ENCODE measurements around the gene SIRPB2.

SIRPB2 gene

DNA sequence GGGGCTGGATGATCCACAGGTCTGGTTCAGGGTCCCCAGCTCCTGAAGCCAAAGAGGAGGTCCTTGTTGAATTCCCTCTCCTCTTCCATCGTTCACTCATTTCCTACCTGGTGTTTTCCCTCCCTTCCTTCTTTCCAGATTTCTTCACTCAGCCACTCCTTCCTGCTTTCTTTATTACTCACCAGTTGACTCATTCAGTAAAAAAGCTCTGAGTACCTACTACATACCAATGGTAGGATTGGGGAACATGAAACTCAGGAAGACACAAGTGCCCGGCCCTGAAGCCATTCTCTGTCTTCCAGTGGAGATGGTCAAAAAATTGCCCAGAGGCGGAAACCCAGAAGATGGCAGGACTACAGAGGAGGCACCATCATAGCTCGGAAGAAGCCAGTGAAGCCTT is 12.7 kb downstream of the SIRPB2 start:
- TF ChIP-seq ZFX (IDR thresholded peaks at IDR 0.05; ENCODE audit: borderline replicate concordance): no peak
- TF ChIP-seq, protein P1, sequence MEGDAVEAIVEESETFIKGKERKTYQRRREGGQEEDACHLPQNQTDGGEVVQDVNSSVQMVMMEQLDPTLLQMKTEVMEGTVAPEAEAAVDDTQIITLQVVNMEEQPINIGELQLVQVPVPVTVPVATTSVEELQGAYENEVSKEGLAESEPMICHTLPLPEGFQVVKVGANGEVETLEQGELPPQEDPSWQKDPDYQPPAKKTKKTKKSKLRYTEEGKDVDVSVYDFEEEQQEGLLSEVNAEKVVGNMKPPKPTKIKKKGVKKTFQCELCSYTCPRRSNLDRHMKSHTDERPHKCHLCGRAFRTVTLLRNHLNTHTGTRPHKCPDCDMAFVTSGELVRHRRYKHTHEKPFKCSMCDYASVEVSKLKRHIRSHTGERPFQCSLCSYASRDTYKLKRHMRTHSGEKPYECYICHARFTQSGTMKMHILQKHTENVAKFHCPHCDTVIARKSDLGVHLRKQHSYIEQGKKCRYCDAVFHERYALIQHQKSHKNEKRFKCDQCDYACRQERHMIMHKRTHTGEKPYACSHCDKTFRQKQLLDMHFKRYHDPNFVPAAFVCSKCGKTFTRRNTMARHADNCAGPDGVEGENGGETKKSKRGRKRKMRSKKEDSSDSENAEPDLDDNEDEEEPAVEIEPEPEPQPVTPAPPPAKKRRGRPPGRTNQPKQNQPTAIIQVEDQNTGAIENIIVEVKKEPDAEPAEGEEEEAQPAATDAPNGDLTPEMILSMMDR (IDR thresholded peaks at IDR 0.05): no peak
- H3K27ac ChIP-seq: no peak overlapping the region

DNA sequence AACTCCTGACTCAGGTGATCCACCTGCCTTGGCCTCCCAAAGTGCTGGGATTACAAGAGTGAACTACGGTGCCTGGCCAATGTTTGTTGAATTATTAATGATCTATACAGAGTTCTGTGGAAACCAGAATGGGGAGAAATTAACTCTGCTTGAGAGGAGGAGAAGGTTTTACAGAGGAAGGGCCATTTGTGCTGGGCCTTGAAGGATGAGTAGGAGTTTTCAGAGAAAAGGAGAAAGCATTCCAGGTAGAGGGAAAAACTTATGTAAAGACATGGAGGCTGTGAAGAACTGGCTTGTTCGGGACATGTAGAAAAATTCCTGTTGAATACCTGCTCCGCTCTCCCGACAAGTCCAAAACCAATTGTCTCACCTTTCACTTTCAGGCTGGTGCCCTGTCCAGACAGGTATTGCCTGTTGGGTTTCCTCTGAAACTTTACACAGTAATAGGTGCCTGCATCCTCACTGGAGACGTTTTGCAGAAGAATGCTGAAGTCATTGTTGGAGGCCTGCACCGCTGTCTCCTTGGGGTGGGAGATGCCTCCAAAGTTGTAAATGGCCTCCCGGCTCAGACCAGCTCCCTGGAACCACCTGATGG is 13.2 kb downstream of the SIRPB2 start:
- no peak overlapping the region for H3K27ac ChIP-seq
- TF ChIP-seq, protein P1 (IDR thresholded peaks at IDR 0.05): no peak
- TF ChIP-seq ZFX (IDR thresholded peaks at IDR 0.05; ENCODE audit: borderline replicate concordance): no peak

DNA sequence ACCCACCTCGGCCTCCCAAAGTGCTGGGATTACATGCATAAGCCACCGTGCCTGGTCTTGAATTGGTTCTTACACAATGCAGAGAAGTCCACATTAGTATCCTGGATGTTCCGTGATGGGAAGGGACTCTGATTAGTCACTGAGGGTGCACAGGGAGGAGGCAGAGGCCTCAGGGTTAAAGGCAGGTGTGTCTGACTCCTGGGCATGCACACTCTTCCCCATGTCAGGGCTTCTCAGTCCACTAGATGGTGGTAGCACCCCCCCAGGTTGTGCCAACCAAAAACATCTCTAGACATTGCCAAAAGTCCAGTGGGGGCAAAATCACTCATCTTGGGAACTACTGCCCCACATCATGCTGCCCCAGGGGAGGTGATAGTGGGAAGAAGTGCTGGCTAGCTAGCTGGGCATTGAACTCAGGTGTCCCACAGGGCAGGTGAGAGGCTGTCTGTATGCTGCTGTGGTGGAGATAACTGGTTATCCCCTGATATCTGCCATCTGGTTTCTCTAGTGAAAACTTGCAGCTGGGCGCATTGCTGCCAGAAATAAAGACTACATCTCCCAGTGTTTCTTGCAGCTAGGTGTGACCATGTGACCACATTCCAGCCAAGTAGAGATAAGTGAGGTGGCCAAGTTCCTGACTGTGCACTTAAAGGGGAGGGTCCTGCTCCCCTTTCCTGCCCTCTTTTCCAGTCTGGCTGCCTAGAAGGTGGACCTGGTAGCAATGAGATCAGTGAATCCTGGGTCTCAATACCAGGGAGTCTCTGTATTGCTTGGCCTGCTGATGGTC is 16.2 kb downstream of the SIRPB2 start:
- TF ChIP-seq, protein P1 (IDR thresholded peaks at IDR 0.05): no peak
- TF ChIP-seq ZFX (IDR thresholded peaks at IDR 0.05; ENCODE audit: borderline replicate concordance): no peak
- no peak overlapping the region for H3K27ac ChIP-seq

DNA sequence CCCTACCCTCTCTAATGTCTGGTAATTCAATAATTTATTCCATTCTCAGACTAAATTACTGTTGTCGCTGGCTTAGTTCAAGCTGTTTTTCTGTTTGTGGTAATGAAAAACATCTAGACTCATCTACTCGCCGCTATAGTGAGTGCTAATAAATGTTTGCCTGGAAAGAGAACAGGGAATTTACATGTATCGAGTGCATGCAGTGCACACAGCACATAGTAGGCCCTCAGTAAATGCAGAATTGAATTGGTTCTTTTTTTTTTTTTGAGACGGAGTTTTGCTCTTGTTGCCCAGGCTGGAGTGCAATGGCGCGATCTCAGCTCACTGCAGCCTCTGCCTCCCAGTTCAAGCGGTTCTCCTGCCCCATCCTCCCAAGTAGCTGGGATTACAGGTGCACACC is 16.9 kb downstream of the SIRPB2 start:
- TF ChIP-seq ZFX (IDR thresholded peaks at IDR 0.05; ENCODE audit: borderline replicate concordance): no peak
- TF ChIP-seq, protein P1 (IDR thresholded peaks at IDR 0.05): no peak
- no peak overlapping the region for H3K27ac ChIP-seq

DNA sequence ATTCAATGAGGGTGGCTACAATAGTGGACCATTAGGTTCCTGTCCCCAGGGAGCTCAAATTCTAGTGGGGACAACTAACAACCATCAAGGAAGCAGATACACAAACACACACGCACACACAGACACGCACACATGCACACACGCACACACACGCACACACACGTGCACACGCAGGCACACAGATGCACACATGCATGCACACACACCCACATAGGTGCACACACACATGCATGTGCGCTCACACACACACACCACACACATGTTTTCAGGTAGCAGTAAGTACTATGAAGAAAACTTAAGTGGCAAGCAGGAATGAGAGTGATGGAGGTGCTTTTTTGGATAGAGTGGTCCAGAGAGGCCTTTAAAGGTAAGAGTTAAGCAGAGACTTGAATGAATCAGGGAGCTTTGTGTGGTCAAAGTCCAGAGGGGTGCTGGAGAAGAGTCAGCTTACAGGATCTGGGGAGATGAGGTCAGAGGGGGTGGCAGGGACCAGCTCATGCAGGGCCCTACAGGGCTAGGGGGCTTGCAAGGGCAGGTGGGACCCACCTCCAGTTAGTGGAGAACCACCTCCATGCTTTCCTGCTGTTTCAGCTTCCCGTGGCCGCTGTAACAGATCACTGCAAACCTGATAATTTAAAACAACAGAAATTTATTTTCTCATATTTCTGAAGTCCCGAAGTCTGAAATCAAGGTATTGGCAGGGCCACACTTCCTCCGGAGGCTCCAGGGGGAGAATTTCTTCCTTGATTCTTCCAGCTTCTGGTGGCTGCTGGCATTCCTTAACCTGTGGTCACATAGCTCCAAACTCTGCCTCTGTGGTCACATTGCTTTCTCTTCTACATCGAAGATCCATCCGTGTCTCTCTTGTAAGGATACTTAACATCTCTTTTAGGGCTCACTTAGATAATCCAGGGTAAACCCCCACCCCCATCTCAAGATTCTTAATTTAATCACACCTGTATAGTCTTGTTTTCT is 17.7 kb downstream of the SIRPB2 start:
- TF ChIP-seq, protein P1 (IDR thresholded peaks at IDR 0.05): no peak
- TF ChIP-seq ZFX (IDR thresholded peaks at IDR 0.05; ENCODE audit: borderline replicate concordance): no peak
- no peak overlapping the region for H3K27ac ChIP-seq

DNA sequence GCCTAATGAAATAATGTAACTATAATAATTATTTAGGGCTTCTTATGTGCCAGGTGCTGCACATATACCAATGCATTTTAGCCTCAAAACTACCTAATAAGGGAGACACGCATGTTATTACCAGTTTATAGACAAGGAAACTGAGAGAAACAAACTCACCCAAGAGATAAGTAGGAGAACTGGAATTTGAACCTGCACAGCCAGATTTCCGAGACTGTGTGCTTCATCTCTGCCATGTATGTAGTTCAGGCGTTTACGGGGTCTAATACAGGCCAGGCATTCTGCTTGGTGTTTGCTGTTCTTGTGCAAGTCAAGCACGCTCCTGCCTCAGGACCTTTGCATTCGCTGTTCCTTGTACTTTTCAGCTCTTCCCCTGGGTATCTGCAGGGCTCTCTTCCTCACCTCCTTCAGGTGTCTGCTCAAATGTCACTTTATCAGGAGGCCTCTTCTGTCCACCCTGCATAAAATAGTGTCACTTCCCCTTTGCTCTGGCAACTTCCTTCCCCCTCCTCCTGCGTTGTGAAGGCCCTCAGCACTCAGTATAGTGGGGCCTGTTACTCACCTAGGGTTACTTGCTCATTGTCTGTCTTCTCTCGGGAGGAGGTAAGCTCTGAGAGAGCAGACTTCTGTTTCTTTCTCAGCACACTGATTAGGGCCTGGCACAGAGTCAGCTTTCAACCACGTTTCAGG is 18.5 kb downstream of the SIRPB2 start:
- TF ChIP-seq, protein P1 (IDR thresholded peaks at IDR 0.05): no peak
- TF ChIP-seq ZFX (IDR thresholded peaks at IDR 0.05; ENCODE audit: borderline replicate concordance): no peak
- no peak overlapping the region for H3K27ac ChIP-seq
